Activated CD4-positive, alpha-beta memory T cell treated with anti-CD3 and anti-CD28 coated beads, Interleukin-2, amount 10 ng/mL, durations not matched to agents 7 days and 5 days (primary cell): Measurements from ENCODE around the gene NFATC1. TPM values are rescaled to one million over a fixed set of nuclear protein-coding genes. Genes with fewer than 3 reads are reported as not detected.

Experiments
- CTCF ChIA-PET: fragments of 350-600 bp; sonication (Branson Sonifier 250); formaldehyde crosslinking; loops from one replicate; lab custom pipeline; 2021; ENCODE audit warnings: antibody characterized with exemption, inconsistent platforms; lab: Charles Lee
- POLR2A ChIA-PET: fragments of 350-600 bp; sonication (Branson Sonifier 250); formaldehyde crosslinking; loops from one replicate; lab custom pipeline; 2021; ENCODE audit warnings: antibody characterized with exemption; lab: Charles Lee
- DNase-seq: peaks from one replicate; pipeline ENCODE4 v3.0.0-alpha.2; 2020
- H3K27ac Mint-ChIP-seq: one replicate; pipeline ENCODE4 v1.8.0; 2021; ENCODE audit warnings: mild to moderate bottlenecking, mixed read lengths
- H3K27me3 Mint-ChIP-seq: one replicate; pipeline ENCODE4 v1.8.0; 2021; ENCODE audit warnings: mixed read lengths
- H3K36me3 Mint-ChIP-seq: one replicate; pipeline ENCODE4 v1.8.0; 2021; ENCODE audit warnings: low read depth, mixed read lengths
- H3K4me1 Mint-ChIP-seq: one replicate; pipeline ENCODE4 v1.8.0; 2021; ENCODE audit warnings: mixed read lengths
- H3K4me3 Mint-ChIP-seq: one replicate; pipeline ENCODE4 v1.8.0; 2021; ENCODE audit warnings: mild to moderate bottlenecking, mixed read lengths
- H3K9me3 Mint-ChIP-seq: one replicate; pipeline ENCODE4 v1.8.0; 2021; ENCODE audit warnings: mixed read lengths
- total RNA-seq, 2 experiments: library from RNA; stranded (reverse); gene quantifications; one replicate each; pipeline ENCODE4 v1.2.3, GENCODE V29; 2021

The NFATC1 gene
- total RNA-seq, 2 experiments from 2014 or later = 43.8 to 44.5 TPM

DNA sequence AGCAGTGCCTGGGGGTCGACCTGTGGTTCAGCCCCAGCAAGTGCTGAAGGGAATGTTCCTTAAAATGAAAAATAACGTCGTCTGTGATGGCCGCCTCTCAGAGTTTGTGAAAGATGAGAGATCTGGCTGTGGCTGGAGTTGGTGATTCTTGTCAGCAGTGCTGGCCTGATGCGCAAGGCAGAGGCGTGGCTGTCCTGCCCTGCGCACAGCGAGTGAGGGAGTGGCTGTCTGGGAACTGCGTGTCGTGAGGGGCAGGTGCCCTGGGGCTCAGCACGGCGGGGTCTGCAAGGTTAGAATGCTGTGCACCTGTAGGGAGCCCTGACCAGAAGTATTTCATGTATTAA lies 8.8 kb downstream of the NFATC1 start:
- Mint-ChIP-seq H3K36me3 (peaks cover 40% of the 10 kb centered on the region), H3K27me3 (no peaks in the 10 kb centered on the region), H3K4me1 (peaks cover 59% of the 10 kb centered on the region), H3K27ac (peak overlapping the region; percentile 93), H3K4me3 (peak overlapping the region; percentile 80), H3K9me3 (no peaks in the 10 kb centered on the region)
- POLR2A ChIA-PET = interaction anchor here (1.0 to 3.5 kb wide), 4 partner anchors 11 to 119 kb away, joined by 3 to 40 read pairs (median 16); no protein-coding TSS in a partner anchor
- CTCF ChIA-PET = interaction anchor here (1.3 to 2.2 kb wide), 2 partner anchors 8 to 119 kb away, joined by 5 to 8 read pairs; no protein-coding TSS in a partner anchor
- peak; percentile 57 for DNase-seq

DNA sequence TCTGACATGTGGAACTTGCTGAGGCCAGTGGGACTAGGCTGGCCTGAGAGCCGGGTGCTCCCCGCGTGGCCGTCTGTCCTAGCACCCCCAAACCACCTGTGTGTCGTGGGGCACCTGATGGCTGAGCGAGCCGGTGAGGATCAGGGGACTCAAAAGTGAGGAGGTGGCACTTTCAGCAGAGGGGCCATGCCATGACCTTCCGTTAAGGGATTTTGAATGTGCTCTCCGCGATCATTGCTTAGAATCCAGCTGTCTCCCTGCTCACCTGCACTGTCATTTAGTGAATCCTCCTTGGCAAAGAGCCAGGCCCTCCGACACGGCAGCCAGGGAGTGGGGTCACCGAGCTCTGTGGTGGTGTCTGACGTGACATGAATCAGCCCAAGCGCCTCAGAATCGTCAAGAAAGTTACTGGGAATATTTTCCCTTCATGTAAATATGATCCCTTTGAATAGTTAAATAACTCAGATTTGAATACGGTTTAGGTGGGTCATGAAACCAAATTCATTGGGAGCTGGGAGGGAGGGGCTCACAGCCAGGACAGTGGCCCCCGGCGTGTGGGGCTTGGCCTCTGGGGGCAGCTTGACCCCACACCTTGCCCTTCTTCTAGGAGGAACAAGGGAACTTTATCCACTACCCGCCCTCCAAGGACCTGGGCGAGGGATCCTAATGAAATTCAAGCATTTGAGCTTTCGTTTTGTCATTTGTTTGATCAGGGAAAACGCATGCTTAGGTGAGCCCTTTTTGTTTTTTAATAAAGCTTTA lies 9.5 kb downstream of the NFATC1 start:
- no peaks in the 10 kb centered on the region for H3K27me3 Mint-ChIP-seq
- CTCF ChIA-PET = interaction anchor here (1.0 to 2.2 kb wide), 4 partner anchors 9 to 118 kb away, joined by 3 to 8 read pairs (median 5); no protein-coding TSS in a partner anchor
- H3K4me3 Mint-ChIP-seq = peak overlapping the region; percentile 80
- DNase-seq = peak; percentile 52
- peaks cover 40% of the 10 kb centered on the region for H3K36me3 Mint-ChIP-seq
- POLR2A ChIA-PET = interaction anchor here (0.8 to 3.5 kb wide), 12 partner anchors 9 to 274 kb away, joined by 3 to 40 read pairs (median 4); partner anchors contain the start of gene NFATC1
- peaks cover 59% of the 10 kb centered on the region for H3K4me1 Mint-ChIP-seq
- no peaks in the 10 kb centered on the region for H3K9me3 Mint-ChIP-seq
- H3K27ac Mint-ChIP-seq = peak overlapping the region; percentile 93

DNA sequence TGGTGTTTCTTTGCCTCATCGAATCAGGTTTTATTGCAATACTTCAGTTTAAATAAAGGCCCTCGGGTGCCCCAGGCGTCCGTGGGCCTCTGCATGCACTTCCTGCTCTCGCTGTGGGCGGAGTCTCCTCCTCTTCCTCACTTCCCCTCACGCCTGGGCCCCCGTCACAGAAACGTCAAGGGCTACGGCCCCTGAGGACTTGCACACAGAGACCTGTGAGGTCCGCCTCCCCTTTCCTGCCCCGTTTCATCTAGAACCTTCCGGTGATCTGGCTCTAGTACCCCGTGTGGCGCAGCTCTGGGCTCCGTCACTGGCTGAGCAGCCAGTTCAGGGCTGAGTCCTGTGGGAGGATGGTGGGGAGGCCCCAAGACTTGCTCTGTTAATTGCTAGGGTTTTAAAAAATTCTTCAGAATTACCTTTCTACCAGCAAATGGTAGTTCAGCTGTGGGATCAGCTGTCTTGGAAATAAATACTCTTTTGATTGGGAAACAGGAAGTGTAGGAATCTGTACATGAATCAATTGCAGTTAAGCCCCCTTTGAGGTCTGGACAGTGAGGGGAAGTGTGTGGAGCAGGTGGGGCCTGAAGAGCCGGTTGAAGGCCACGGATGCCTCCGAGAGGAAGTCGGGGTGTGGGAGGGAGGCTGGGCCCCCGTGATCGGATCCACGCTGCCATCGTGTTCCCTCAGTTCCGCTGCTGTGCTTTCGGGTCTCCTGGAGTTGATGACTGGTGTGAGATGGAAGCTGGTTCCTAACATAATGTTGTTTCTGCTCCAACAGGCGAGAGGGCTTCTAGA lies 10.2 kb downstream of the NFATC1 start:
- POLR2A ChIA-PET = interaction anchor here (0.8 to 3.5 kb wide), 13 partner anchors 8 to 273 kb away, joined by 3 to 40 read pairs (median 4); partner anchors contain the start of gene NFATC1

GRCh38 chr18:79406708-79407107 lies 11.0 kb downstream of the NFATC1 start:
- Mint-ChIP-seq H3K4me3 (no peak overlapping the region), H3K36me3 (peaks cover 38% of the 10 kb centered on the region), H3K9me3 (no peaks in the 10 kb centered on the region), H3K27ac (peak overlapping the region; percentile 93), H3K4me1 (peaks cover 51% of the 10 kb centered on the region), H3K27me3 (no peaks in the 10 kb centered on the region)
- POLR2A ChIA-PET = interaction anchor here (0.9 to 3.5 kb wide), 4 partner anchors 8 to 117 kb away, joined by 3 to 40 read pairs (median 24); partner anchors contain the start of gene NFATC1
- no peak for DNase-seq
- CTCF ChIA-PET = interaction anchor here (2.2 kb wide), 1 partner anchor 117 kb away, joined by 8 read pairs; no protein-coding TSS in a partner anchor

More for the DNA sequence above, 10.2 kb downstream of the NFATC1 start:
- peak; percentile 91 for DNase-seq
- Mint-ChIP-seq H3K27ac (peak overlapping the region; percentile 93), H3K27me3 (no peaks in the 10 kb centered on the region), H3K4me1 (peaks cover 57% of the 10 kb centered on the region), H3K4me3 (peak overlapping the region; percentile 80), H3K9me3 (no peaks in the 10 kb centered on the region), H3K36me3 (peaks cover 42% of the 10 kb centered on the region)
- CTCF ChIA-PET = interaction anchor here (1.0 to 2.2 kb wide), 4 partner anchors 9 to 117 kb away, joined by 3 to 8 read pairs (median 5); no protein-coding TSS in a partner anchor

DNA sequence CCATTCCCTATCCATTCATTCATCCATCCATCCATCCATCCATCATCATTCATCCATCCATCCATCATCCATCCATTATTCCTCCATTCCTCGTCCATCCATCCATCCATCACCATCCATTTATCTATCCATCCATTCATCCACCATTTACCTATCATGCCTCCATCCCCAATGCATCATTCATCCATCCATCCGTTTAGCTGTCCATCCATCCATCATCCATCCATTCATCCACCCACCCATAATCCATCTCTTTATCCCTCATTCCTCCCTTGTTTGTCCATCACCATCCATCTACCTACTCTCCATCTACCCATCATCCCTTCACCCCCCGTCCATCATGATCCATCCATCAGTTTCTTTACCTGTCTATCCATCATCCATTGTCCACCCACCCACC lies 13.6 kb downstream of the NFATC1 start:
- no peaks in the 10 kb centered on the region for H3K27me3 Mint-ChIP-seq
- no peak for DNase-seq
- ChIA-PET CTCF (no interaction called here), POLR2A (no interaction called here)
- peaks cover 29% of the 10 kb centered on the region for H3K4me1 Mint-ChIP-seq
- no peaks in the 10 kb centered on the region for H3K9me3 Mint-ChIP-seq
- peaks cover 44% of the 10 kb centered on the region for H3K36me3 Mint-ChIP-seq
- H3K4me3 Mint-ChIP-seq = no peak overlapping the region
- no peak overlapping the region for H3K27ac Mint-ChIP-seq

DNA sequence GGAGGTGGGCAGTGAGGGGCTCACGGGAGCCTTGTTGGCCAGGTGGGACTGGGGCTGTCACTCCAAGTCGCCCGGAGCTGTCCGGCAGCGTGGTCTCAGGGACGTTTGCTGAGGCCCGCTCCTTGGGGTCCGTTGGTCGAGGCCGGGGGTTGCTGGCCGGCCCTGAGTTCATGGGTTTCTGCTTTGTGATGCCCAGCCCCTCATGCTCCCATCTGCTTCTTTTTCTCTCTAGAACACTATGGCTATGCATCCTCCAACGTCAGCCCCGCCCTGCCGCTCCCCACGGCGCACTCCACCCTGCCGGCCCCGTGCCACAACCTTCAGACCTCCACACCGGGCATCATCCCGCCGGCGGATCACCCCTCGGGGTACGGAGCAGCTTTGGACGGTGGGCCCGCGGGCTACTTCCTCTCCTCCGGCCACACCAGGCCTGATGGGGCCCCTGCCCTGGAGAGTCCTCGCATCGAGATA lies 14.5 kb downstream of the NFATC1 start:
- CTCF ChIA-PET = no interaction called here
- POLR2A ChIA-PET = no interaction called here
- H3K36me3 Mint-ChIP-seq = peaks cover 44% of the 10 kb centered on the region
- no peaks in the 10 kb centered on the region for H3K27me3 Mint-ChIP-seq
- no peak overlapping the region for H3K4me3 Mint-ChIP-seq
- no peaks in the 10 kb centered on the region for H3K9me3 Mint-ChIP-seq
- DNase-seq = no peak
- H3K27ac Mint-ChIP-seq = no peak overlapping the region
- peaks cover 20% of the 10 kb centered on the region for H3K4me1 Mint-ChIP-seq

DNA sequence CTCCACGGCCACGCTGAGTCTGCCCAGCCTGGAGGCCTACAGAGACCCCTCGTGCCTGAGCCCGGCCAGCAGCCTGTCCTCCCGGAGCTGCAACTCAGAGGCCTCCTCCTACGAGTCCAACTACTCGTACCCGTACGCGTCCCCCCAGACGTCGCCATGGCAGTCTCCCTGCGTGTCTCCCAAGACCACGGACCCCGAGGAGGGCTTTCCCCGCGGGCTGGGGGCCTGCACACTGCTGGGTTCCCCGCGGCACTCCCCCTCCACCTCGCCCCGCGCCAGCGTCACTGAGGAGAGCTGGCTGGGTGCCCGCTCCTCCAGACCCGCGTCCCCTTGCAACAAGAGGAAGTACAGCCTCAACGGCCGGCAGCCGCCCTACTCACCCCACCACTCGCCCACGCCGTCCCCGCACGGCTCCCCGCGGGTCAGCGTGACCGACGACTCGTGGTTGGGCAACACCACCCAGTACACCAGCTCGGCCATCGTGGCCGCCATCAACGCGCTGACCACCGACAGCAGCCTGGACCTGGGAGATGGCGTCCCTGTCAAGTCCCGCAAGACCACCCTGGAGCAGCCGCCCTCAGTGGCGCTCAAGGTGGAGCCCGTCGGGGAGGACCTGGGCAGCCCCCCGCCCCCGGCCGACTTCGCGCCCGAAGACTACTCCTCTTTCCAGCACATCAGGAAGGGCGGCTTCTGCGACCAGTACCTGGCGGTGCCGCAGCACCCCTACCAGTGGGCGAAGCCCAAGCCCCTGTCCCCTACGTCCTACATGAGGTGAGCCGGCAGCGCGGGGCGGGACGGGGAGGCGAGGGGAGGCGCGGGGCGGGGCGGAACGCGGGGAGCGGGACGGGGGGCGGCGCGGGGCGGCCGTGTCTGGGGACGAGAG lies 15.2 kb downstream of the NFATC1 start:
- no peak for DNase-seq
- H3K27ac Mint-ChIP-seq = no peak overlapping the region
- no peak overlapping the region for H3K4me3 Mint-ChIP-seq
- CTCF ChIA-PET = no interaction called here
- POLR2A ChIA-PET = no interaction called here
- peaks cover 12% of the 10 kb centered on the region for H3K4me1 Mint-ChIP-seq
- no peaks in the 10 kb centered on the region for H3K9me3 Mint-ChIP-seq
- no peaks in the 10 kb centered on the region for H3K27me3 Mint-ChIP-seq
- H3K36me3 Mint-ChIP-seq = peaks cover 41% of the 10 kb centered on the region

GRCh38 chr18:79411614-79412526 lies 16.1 kb downstream of the NFATC1 start:
- H3K36me3 Mint-ChIP-seq = peaks cover 39% of the 10 kb centered on the region
- CTCF ChIA-PET = no interaction called here
- H3K27ac Mint-ChIP-seq = no peak overlapping the region
- no peak overlapping the region for H3K4me3 Mint-ChIP-seq
- H3K27me3 Mint-ChIP-seq = no peaks in the 10 kb centered on the region
- no peaks in the 10 kb centered on the region for H3K9me3 Mint-ChIP-seq
- no peak for DNase-seq
- peaks cover 5% of the 10 kb centered on the region for H3K4me1 Mint-ChIP-seq
- POLR2A ChIA-PET = no interaction called here

- no peak overlapping the region for H3K4me3 Mint-ChIP-seq
- peaks cover 34% of the 10 kb centered on the region for H3K36me3 Mint-ChIP-seq
- ChIA-PET CTCF (no interaction called here), POLR2A (no interaction called here)
- no peak overlapping the region for H3K27ac Mint-ChIP-seq
- H3K4me1 Mint-ChIP-seq = peaks cover under 1% of the 10 kb centered on the region
- DNase-seq = no peak
- no peaks in the 10 kb centered on the region for H3K9me3 Mint-ChIP-seq
- H3K27me3 Mint-ChIP-seq = no peaks in the 10 kb centered on the region
Measured at GRCh38 chr18:79413025-79413424, 17.3 kb downstream of the NFATC1 start.

DNA sequence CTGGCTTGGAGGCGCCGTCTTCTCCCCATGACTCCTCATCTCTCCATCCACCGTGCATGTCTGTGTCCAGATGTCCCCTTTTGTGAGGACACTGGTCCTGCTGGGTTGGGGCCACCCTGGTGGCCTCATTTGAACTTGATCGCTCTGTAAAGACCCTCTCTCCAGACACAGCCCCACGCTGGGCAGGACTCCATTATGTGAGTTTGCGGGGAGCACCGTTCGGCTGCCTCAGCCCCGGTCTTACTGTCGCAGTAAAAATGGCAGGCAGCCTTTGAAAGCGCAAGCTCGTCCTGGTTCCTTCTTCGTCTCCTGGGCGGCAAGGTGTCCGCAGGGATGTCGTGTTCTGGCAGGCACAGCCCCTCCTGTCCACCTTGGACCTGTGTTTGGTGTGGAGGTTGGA lies 17.7 kb downstream of the NFATC1 start:
- Mint-ChIP-seq H3K4me3 (no peak overlapping the region), H3K27ac (no peak overlapping the region), H3K9me3 (no peaks in the 10 kb centered on the region), H3K27me3 (no peaks in the 10 kb centered on the region), H3K4me1 (no peaks in the 10 kb centered on the region), H3K36me3 (peaks cover 34% of the 10 kb centered on the region)
- ChIA-PET POLR2A (no interaction called here), CTCF (no interaction called here)
- DNase-seq = no peak

DNA sequence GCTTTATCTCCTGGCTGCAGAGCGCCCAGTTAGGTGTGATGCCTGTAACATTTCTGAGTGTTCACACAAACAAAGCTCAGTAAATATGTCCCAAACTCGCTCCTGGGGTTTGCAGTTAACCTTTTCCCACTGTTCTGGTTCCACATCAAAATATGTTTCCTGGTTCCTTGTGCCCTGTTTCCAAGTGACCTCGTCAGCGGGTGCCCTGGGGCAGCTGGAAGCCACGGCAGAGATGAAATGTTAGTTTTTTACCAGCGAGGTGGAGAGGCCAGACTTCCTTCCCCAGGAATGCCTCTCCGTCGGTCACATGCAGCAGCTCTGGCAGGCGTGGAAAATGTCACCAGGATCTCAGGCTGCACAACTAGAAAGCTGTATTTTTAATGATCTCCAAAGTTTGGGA lies 18.2 kb downstream of the NFATC1 start:
- Mint-ChIP-seq H3K9me3 (no peaks in the 10 kb centered on the region), H3K4me1 (no peaks in the 10 kb centered on the region), H3K27me3 (no peaks in the 10 kb centered on the region), H3K4me3 (no peak overlapping the region), H3K36me3 (peaks cover 34% of the 10 kb centered on the region), H3K27ac (no peak overlapping the region)
- CTCF ChIA-PET = no interaction called here
- POLR2A ChIA-PET = no interaction called here
- DNase-seq = no peak
